ENCODE data around the gene ACTRT2. TPM values are rescaled to one million over a fixed set of nuclear protein-coding genes. Genes with fewer than 3 reads are reported as not detected.

Gene ACTRT2
- total RNA-seq, 1 donor from 2014 or later, result not detected

- no peaks in the 10 kb centered on the region for H3K27me3 ChIP-seq (ENCODE audit: control insufficient read depth, insufficient read depth, low read length)
- no peak overlapping the region for H3K4me3 ChIP-seq (ENCODE audit: low read depth, low read length)
- DNase-seq (ENCODE audit: low read depth) (no peak), FAIRE-seq (no peak)
- H3K36me3 ChIP-seq (ENCODE audit: control insufficient read depth, insufficient read depth, low read length), result no peaks in the 10 kb centered on the region
- no peak for TF ChIP-seq CTCF (IDR thresholded peaks at IDR 0.05; ENCODE audit: insufficient read depth, low read length, severe bottlenecking)
Measured at GRCh38 chr1:3016641-3017439, 4.4 kb upstream of the ACTRT2 start.

- Histone ChIP-seq H3K27me3 (ENCODE audit: control insufficient read depth, insufficient read depth, low read length) (no peaks in the 10 kb centered on the region), H3K4me3 (ENCODE audit: low read depth, low read length) (no peak overlapping the region), H3K36me3 (ENCODE audit: control insufficient read depth, insufficient read depth, low read length) (no peaks in the 10 kb centered on the region)
- no peak for TF ChIP-seq CTCF (IDR thresholded peaks at IDR 0.05; ENCODE audit: insufficient read depth, low read length, severe bottlenecking)
- FAIRE-seq (no peak), DNase-seq (ENCODE audit: low read depth) (no peak)
Measured at GRCh38 chr1:3017440-3018050, 3.7 kb upstream of the ACTRT2 start.

GRCh38 chr1:3018051-3018471, 3.2 kb upstream of the ACTRT2 start:
- no peak overlapping the region for H3K4me3 ChIP-seq (ENCODE audit: low read depth, low read length)
- TF ChIP-seq CTCF (IDR thresholded peaks at IDR 0.05; ENCODE audit: insufficient read depth, low read length, severe bottlenecking), result no peak
- no peaks in the 10 kb centered on the region for H3K36me3 ChIP-seq (ENCODE audit: control insufficient read depth, insufficient read depth, low read length)
- H3K27me3 ChIP-seq (ENCODE audit: control insufficient read depth, insufficient read depth, low read length), result no peaks in the 10 kb centered on the region
- DNase-seq (ENCODE audit: low read depth) (no peak), FAIRE-seq (no peak)

GRCh38 chr1:3018576-3018975, 2.7 kb upstream of the ACTRT2 start:
- no peaks in the 10 kb centered on the region for H3K27me3 ChIP-seq (ENCODE audit: control insufficient read depth, insufficient read depth, low read length)
- H3K4me3 ChIP-seq (ENCODE audit: low read depth, low read length), result no peak overlapping the region
- no peaks in the 10 kb centered on the region for H3K36me3 ChIP-seq (ENCODE audit: control insufficient read depth, insufficient read depth, low read length)
- no peak for TF ChIP-seq CTCF (IDR thresholded peaks at IDR 0.05; ENCODE audit: insufficient read depth, low read length, severe bottlenecking)
- no peak for FAIRE-seq
- DNase-seq (ENCODE audit: low read depth), result no peak

- FAIRE-seq, result no peak
- Histone ChIP-seq H3K4me3 (ENCODE audit: low read depth, low read length) (no peak overlapping the region), H3K27me3 (ENCODE audit: control insufficient read depth, insufficient read depth, low read length) (no peaks in the 10 kb centered on the region), H3K36me3 (ENCODE audit: control insufficient read depth, insufficient read depth, low read length) (no peaks in the 10 kb centered on the region)
- TF ChIP-seq CTCF (IDR thresholded peaks at IDR 0.05; ENCODE audit: insufficient read depth, low read length, severe bottlenecking), result no peak
- no peak for DNase-seq (ENCODE audit: low read depth)
Measured at GRCh38 chr1:3019007-3019515, 2.2 kb upstream of the ACTRT2 start.

All from bronchial epithelial cell (primary cell).